WTC11 (cell line): ENCODE results near the gene TRIM65. TPM values are rescaled to one million over a fixed set of nuclear protein-coding genes. Genes with fewer than 3 reads are reported as not detected.
A peak's percentile ranks its signal among the peaks of the same experiment; 100 is the strongest.

Source experiments
- ATAC-seq: fragments of 200-7000 bp; cut with Tn5 transposase; 2 replicates; pipeline ENCODE4 v1.10.0; 2021; ENCODE audit warnings: mild to moderate bottlenecking, moderate library complexity
- CTCF ChIA-PET: fragments of 300-600 bp; sonication (Branson Sonifier 250); formaldehyde crosslinking; loops from one replicate; lab custom pipeline; 2021; ENCODE audit warnings: antibody characterized with exemption; lab: Charles Lee
- POLR2A ChIA-PET: fragments of 350-600 bp; sonication (Branson Sonifier 250); formaldehyde crosslinking; loops from one replicate; lab custom pipeline; 2021; ENCODE audit warnings: antibody characterized with exemption; lab: Charles Lee
- DNase-seq: peaks from one replicate; pipeline ENCODE4 v3.0.0; 2021; ENCODE audit warnings: low spot score
- H3K27ac Mint-ChIP-seq: 2 replicates; pipeline ENCODE4 v1.8.0; 2021; ENCODE audit warnings: mixed read lengths
- H3K27me3 Mint-ChIP-seq: 2 replicates; pipeline ENCODE4 v1.8.0; 2021; ENCODE audit warnings: low read depth, mild to moderate bottlenecking, moderate library complexity, mixed read lengths
- H3K36me3 Mint-ChIP-seq: 2 replicates; pipeline ENCODE4 v1.8.0; 2021; ENCODE audit warnings: mixed read lengths
- H3K4me1 Mint-ChIP-seq: 2 replicates; pipeline ENCODE4 v1.8.0; 2022; ENCODE audit warnings: mixed read lengths
- H3K4me3 Mint-ChIP-seq: 2 replicates; pipeline ENCODE4 v1.8.0; 2021; ENCODE audit warnings: mild to moderate bottlenecking, moderate library complexity, mixed read lengths
- H3K9me3 Mint-ChIP-seq: 2 replicates; pipeline ENCODE4 v1.8.0; 2021; ENCODE audit warnings: mixed read lengths
- ATF1 ChIP-seq: sonication (generic); formaldehyde crosslinking; IDR thresholded peaks from 2 replicates; pipeline ENCODE4 v1.8.1; 2023; ENCODE audit warnings: mild to moderate bottlenecking, moderate library complexity, missing genetic modification reagents
- ATF6 ChIP-seq: sonication (generic); formaldehyde crosslinking; IDR thresholded peaks from 2 replicates; pipeline ENCODE4 v1.8.1; 2023; ENCODE audit warnings: mild to moderate bottlenecking, missing genetic modification reagents
- ELF4 ChIP-seq: sonication (generic); formaldehyde crosslinking; IDR thresholded peaks from 2 replicates; pipeline ENCODE4 v1.8.1; 2022; ENCODE audit warnings: low read depth, mild to moderate bottlenecking, moderate library complexity, missing genetic modification reagents
- ESRRA ChIP-seq: sonication (generic); formaldehyde crosslinking; IDR thresholded peaks from 2 replicates; pipeline ENCODE4 v1.8.1; 2022; ENCODE audit warnings: mild to moderate bottlenecking, missing genetic modification reagents, borderline replicate concordance
- JUN ChIP-seq: sonication (generic); formaldehyde crosslinking; IDR thresholded peaks from 2 replicates; pipeline ENCODE4 v1.8.0; 2023; ENCODE audit warnings: mild to moderate bottlenecking, missing genetic modification reagents
- MAX ChIP-seq: sonication (generic); formaldehyde crosslinking; IDR thresholded peaks from 2 replicates; pipeline ENCODE4 v1.8.0; 2022; ENCODE audit warnings: mild to moderate bottlenecking, missing genetic modification reagents
- MXD4 ChIP-seq: fragments of 250-450 bp; sonication (Bioruptor Pico); IDR thresholded peaks from 2 replicates; pipeline ENCODE4 v1.8.0; 2021; ENCODE audit warnings: mild to moderate bottlenecking, moderate library complexity, borderline replicate concordance
- NFYB ChIP-seq: sonication (generic); formaldehyde crosslinking; conservative IDR thresholded peaks from 2 replicates; pipeline ENCODE4 v1.8.0; 2022; ENCODE audit warnings: low read depth, missing genetic modification reagents
- NR1H2 ChIP-seq: sonication (generic); formaldehyde crosslinking; IDR thresholded peaks from 2 replicates; pipeline ENCODE4 v1.9.0; 2021; ENCODE audit warnings: mild to moderate bottlenecking, moderate library complexity, missing genetic modification reagents
- NR3C1 ChIP-seq: sonication (generic); formaldehyde crosslinking; conservative IDR thresholded peaks from 2 replicates; pipeline ENCODE4 v1.8.1; 2023; ENCODE audit warnings: low read depth, mild to moderate bottlenecking, missing genetic modification reagents
- PRRX2 ChIP-seq: fragments of 250-450 bp; sonication (Bioruptor Pico); IDR thresholded peaks from 2 replicates; pipeline ENCODE4 v1.8.0; 2021; ENCODE audit warnings: mild to moderate bottlenecking
- SMAD4 ChIP-seq: sonication (generic); formaldehyde crosslinking; IDR thresholded peaks from 2 replicates; pipeline ENCODE4 v1.8.0; 2022; ENCODE audit warnings: mild to moderate bottlenecking, missing genetic modification reagents
- total RNA-seq: library from RNA; stranded (reverse); gene quantifications from 3 replicates; pipeline ENCODE4 v1.2.3, GENCODE V29; 2021
- TF ChIP-seq, protein P1 (sequence below): sonication (generic); formaldehyde crosslinking; conservative IDR thresholded peaks from 2 replicates; pipeline ENCODE4 v1.8.1; 2022; ENCODE audit warnings: mild to moderate bottlenecking, missing genetic modification reagents
- TF ChIP-seq, protein P2 (sequence below): sonication (generic); formaldehyde crosslinking; IDR thresholded peaks from 2 replicates; pipeline ENCODE4 v1.8.1; 2023; ENCODE audit warnings: mild to moderate bottlenecking, missing genetic modification reagents
- TF ChIP-seq, protein P3 (sequence below): sonication (generic); formaldehyde crosslinking; conservative IDR thresholded peaks from 2 replicates; pipeline ENCODE4 v1.8.1; 2023; ENCODE audit warnings: mild to moderate bottlenecking, low read depth, missing genetic modification reagents, moderate library complexity
- TF ChIP-seq, protein P4 (sequence below): sonication (generic); formaldehyde crosslinking; IDR thresholded peaks from 2 replicates; pipeline ENCODE4 v1.8.0; 2023; ENCODE audit warnings: mild to moderate bottlenecking, missing genetic modification reagents

Gene TRIM65
- total RNA-seq, 1 experiment from 2014 or later: 56.4 TPM

GRCh38 chr17:75900691-75901533 lies 4.2 kb upstream of the TRIM65 start:
- no peak for TF ChIP-seq PRRX2 (CRISPR knock-in tag)
- TF ChIP-seq, protein P1, sequence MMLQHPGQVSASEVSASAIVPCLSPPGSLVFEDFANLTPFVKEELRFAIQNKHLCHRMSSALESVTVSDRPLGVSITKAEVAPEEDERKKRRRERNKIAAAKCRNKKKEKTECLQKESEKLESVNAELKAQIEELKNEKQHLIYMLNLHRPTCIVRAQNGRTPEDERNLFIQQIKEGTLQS (CRISPR knock-in tag): 0 out of 2 replicates have a peak, but pooled peaks have one; percentile 17
- Mint-ChIP-seq H3K4me3 (no peak overlapping the region), H3K4me1 (peaks cover 10% of the 10 kb centered on the region), H3K27ac (no peak overlapping the region), H3K9me3 (no peaks in the 10 kb centered on the region), H3K27me3 (no peaks in the 10 kb centered on the region), H3K36me3 (peaks cover 16% of the 10 kb centered on the region)
- no peak for DNase-seq
- ATAC-seq: no peak
- CTCF ChIA-PET: interaction anchor here (1.7 kb wide), 1 partner anchor 104 kb away, joined by 4 read pairs; no protein-coding TSS in a partner anchor
- POLR2A ChIA-PET: no interaction called here

- peaks cover 16% of the 10 kb centered on the region for H3K36me3 Mint-ChIP-seq
- no peaks in the 10 kb centered on the region for H3K9me3 Mint-ChIP-seq
- peaks cover 16% of the 10 kb centered on the region for H3K4me1 Mint-ChIP-seq
- CTCF ChIA-PET: interaction anchor here (0.8 to 1.9 kb wide), 4 partner anchors 15 to 105 kb away, joined by 3 to 5 read pairs (median 4); no protein-coding TSS in a partner anchor
- no peak overlapping the region for H3K27ac Mint-ChIP-seq
- ATAC-seq (no peak), DNase-seq (no peak)
- H3K27me3 Mint-ChIP-seq: no peaks in the 10 kb centered on the region
- POLR2A ChIA-PET: no interaction called here
- TF ChIP-seq NR1H2 (CRISPR knock-in tag) (no peak), ATF6 (CRISPR knock-in tag) (no peak), JUN (no peak), MXD4 (CRISPR knock-in tag) (no peak), NR3C1 (CRISPR knock-in tag) (no peak), ELF4 (CRISPR knock-in tag) (no peak), SMAD4 (no peak), MAX (CRISPR knock-in tag) (no peak), ATF1 (no peak), ESRRA (CRISPR knock-in tag) (no peak), NFYB (CRISPR knock-in tag) (no peak)
- TF ChIP-seq, protein P2, sequence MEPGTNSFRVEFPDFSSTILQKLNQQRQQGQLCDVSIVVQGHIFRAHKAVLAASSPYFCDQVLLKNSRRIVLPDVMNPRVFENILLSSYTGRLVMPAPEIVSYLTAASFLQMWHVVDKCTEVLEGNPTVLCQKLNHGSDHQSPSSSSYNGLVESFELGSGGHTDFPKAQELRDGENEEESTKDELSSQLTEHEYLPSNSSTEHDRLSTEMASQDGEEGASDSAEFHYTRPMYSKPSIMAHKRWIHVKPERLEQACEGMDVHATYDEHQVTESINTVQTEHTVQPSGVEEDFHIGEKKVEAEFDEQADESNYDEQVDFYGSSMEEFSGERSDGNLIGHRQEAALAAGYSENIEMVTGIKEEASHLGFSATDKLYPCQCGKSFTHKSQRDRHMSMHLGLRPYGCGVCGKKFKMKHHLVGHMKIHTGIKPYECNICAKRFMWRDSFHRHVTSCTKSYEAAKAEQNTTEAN (CRISPR knock-in tag): no peak
- TF ChIP-seq, protein P3, sequence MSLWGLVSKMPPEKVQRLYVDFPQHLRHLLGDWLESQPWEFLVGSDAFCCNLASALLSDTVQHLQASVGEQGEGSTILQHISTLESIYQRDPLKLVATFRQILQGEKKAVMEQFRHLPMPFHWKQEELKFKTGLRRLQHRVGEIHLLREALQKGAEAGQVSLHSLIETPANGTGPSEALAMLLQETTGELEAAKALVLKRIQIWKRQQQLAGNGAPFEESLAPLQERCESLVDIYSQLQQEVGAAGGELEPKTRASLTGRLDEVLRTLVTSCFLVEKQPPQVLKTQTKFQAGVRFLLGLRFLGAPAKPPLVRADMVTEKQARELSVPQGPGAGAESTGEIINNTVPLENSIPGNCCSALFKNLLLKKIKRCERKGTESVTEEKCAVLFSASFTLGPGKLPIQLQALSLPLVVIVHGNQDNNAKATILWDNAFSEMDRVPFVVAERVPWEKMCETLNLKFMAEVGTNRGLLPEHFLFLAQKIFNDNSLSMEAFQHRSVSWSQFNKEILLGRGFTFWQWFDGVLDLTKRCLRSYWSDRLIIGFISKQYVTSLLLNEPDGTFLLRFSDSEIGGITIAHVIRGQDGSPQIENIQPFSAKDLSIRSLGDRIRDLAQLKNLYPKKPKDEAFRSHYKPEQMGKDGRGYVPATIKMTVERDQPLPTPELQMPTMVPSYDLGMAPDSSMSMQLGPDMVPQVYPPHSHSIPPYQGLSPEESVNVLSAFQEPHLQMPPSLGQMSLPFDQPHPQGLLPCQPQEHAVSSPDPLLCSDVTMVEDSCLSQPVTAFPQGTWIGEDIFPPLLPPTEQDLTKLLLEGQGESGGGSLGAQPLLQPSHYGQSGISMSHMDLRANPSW (CRISPR knock-in tag): no peak
- TF ChIP-seq, protein P4, sequence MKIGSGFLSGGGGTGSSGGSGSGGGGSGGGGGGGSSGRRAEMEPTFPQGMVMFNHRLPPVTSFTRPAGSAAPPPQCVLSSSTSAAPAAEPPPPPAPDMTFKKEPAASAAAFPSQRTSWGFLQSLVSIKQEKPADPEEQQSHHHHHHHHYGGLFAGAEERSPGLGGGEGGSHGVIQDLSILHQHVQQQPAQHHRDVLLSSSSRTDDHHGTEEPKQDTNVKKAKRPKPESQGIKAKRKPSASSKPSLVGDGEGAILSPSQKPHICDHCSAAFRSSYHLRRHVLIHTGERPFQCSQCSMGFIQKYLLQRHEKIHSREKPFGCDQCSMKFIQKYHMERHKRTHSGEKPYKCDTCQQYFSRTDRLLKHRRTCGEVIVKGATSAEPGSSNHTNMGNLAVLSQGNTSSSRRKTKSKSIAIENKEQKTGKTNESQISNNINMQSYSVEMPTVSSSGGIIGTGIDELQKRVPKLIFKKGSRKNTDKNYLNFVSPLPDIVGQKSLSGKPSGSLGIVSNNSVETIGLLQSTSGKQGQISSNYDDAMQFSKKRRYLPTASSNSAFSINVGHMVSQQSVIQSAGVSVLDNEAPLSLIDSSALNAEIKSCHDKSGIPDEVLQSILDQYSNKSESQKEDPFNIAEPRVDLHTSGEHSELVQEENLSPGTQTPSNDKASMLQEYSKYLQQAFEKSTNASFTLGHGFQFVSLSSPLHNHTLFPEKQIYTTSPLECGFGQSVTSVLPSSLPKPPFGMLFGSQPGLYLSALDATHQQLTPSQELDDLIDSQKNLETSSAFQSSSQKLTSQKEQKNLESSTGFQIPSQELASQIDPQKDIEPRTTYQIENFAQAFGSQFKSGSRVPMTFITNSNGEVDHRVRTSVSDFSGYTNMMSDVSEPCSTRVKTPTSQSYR (CRISPR knock-in tag): no peak
- no peak overlapping the region for H3K4me3 Mint-ChIP-seq
Observed at GRCh38 chr17:75899767-75900468, 3.2 kb upstream of the TRIM65 start.
